Caki2 (cell line): Measurements from ENCODE around the gene TENM4. TPM values are rescaled to one million over a fixed set of nuclear protein-coding genes. Genes with fewer than 3 reads are reported as not detected.

Experiments
- DNase-seq: peaks from one replicate; pipeline ENCODE4 v3.0.0-alpha.2; 2015; ENCODE audit warnings: low read depth
- in situ Hi-C: cut with HindIII; loops from 2 replicates; pipeline ENCODE4 v1.10.0; 2016; ENCODE audit warnings: low sequenced_read_pairs, low pct_unique_long_range_greater_than_20kb, mixed read lengths
- total RNA-seq: library from RNA; depleted of rRNA; stranded (reverse); fragments of >200 nt; shearing (Covaris generic); gene quantifications from 2 replicates; pipeline ENCODE4 v1.2.3, GENCODE V29; 2014; ENCODE audit warnings: low replicate concordance

The TENM4 gene
- total RNA-seq, 1 experiment from 2014 or later = 0.17 TPM

DNA sequence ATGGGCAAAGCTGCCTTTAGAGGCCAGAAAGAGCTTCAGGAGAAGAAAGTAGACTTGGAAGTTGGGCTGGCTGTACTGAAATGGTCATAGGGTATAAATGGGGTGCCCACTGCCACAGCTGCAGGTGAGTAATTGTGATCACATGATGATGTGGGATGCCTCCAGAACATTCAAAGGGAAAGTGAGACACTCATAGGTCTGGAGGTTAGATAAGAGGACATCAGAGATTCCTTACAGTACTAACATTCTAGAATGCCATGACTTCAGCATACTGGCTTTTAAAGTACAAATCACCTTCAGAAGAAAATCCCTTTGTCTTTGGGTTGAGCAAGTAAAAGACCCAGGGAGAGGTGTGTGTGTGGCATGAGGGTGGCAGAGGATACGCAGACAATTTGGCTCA is 419.2 kb downstream of the TENM4 start:
- in situ Hi-C loops = no loop called here
- DNase-seq = no peak

DNA sequence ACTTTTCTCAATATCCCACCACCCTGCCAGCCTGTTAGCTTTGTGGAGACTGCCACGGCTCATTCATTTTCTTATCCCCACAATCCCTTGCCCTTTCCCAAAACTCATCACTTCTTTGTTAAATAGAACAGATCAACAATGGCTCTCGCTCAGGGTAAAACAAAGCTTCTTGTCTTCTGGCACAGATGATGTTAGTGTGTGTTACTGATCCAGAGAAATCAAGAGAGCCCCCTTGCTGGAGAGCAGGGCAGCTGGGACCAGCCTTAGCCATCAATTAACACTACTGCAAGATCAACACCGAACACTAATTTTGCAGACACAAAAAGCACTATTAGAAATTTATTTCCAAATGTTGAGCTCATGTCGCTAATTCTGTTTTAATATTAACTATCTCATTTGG is 420.9 kb downstream of the TENM4 start:
- no peak for DNase-seq
- in situ Hi-C loops = no loop called here

DNA sequence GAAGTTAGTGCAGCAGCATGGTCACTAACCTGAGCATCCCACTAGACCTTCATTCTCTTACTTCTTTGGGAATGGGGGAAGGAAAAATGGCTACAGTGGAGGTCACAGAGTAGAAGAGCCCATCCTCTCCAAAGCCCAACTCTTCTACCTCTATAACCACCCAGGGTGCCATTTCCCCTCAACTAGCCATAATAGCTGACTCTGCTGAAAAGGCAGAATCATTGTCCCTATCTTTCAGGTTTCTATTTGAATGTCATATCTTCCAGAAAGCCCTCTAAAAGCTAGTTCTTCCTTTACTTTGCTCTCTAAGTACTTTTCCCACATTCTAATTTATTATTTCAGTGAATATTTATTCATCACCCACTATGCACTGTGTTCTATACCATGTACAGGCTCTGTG is 421.6 kb downstream of the TENM4 start:
- in situ Hi-C loops = no loop called here
- no peak for DNase-seq

DNA sequence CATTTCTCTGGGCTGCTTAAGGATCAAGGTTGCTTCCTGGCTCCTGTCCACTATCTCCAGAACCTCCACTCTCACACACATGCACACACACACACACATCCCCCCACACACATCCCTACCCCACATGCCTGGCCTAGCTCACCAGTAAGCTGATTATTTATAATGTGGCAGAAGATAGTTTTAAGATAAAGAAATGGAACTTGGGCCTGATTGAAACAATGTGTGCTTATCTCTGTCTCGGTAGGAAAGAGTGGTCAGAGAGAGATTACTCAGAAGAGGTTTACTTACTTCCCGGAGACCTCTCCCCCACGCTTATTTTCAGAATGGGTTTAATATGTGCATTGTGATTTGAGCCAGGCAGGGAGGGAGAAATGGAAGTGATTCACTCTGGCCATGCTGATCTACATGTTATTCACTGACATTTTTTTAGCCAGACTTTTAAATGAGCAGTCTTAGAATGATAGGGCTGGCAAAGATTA is 422.4 kb downstream of the TENM4 start:
- no peak for DNase-seq
- in situ Hi-C loops = no loop called here

DNA sequence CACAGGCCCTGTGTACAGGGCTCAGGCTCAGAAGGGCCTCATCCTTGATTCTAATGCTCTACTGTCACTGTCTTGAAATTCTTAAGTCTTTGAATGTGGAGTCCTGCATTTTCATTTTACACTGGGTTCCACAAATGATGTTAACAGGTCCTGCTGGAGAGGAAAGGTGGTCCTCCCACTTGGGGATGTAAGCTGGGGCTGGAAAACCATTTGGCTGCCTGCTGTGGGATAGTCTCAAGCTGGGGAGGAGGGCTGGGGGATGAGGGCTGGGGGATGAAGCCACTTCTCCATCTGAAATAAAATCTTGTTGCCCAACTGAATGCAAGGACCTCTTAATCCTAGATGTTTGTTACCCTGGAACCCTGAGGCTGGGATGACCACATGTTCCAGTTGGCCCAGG is 423.0 kb downstream of the TENM4 start:
- in situ Hi-C loops = no loop called here
- no peak for DNase-seq

DNA sequence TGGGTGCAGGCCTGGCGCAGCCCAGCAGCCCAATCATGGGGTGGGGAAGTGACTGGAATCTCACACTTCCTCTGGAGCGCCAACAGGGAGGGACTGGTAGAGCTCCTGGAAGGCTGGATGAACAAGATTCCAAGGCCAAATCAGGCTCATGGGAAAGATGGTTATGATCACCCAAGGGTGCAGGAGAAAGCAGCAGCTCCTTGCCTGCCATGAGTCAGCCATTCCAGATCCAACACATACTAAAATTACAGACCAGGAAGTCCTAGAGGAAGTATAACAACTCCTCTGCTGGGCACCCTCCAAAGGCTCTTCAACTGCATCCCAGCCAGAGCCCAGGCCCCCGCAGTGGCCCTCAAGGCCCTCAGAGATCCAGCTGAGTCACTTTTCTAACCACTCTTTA is 427.3 kb downstream of the TENM4 start:
- no peak for DNase-seq
- in situ Hi-C loops = no loop called here

DNA sequence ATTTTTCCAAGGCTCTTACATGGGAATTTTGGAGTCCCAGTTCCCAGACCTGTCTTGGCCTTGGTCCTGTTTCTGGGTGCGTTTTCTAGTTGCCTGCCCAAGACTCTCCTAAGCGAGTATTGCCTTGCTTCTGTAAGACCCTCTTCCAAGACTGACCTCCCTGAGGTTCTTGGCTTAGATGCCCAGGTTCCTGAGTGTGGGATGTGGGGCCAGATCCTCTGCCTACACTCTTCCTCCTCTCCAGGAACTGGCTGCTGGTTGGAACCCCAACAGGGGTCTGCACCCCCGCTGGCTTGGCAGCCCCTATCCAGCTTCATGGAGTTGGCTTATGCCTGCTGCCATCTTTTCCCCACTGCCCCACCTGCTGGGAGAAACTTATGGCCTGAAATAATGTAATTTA is 429.5 kb downstream of the TENM4 start:
- in situ Hi-C loops = no loop called here
- no peak for DNase-seq

DNA sequence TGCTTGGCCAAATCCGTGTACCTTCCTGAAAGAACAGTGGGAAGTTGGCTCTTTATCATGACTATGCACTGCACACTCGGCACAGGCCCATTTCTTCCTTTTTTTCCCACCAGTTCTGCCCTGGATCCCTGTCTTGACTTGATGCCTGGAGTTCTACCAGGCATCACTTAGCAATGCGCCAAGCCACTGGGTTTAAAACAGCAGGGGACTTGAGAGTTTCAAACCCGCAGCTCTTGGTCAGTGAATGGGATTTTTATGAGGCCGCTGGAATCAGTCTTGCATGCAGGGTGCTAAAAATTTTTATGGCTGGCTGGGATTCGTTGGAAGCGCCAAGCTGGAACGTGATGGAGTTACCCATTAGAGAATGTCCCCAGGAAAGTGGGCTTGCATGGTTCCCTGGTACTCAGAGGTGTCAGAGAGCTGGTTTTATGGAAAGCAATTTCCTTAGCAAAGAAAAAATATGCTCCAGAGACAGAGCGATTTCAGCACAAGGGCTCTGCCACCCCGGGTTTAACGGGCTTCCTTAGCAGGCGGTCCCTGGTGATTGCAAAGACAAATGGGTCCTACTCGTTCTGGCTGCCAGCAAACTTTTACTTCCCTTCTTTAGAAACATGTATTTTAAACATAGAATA is 432.9 kb downstream of the TENM4 start:
- no peak for DNase-seq
- in situ Hi-C loops = no loop called here

DNA sequence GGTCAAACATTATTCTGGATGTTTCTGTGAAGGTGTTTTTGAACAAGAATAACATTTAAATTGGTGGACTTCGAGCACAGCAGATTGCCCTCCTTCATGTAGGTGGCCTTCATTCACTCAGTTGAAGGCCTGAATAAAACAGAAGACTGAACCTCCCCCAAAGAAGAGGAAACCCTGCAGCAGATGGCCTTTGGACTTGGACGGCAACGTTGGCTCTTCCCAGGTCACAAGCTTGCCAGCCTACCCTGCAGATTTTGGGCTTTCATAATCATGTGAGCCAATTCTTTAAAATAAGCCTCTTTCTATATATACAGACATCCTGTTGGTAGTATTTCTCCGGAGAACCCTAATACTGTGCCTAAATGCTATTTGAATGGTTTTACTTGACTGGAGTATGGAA is 434.0 kb downstream of the TENM4 start:
- DNase-seq = no peak
- in situ Hi-C loops = no loop called here

DNA sequence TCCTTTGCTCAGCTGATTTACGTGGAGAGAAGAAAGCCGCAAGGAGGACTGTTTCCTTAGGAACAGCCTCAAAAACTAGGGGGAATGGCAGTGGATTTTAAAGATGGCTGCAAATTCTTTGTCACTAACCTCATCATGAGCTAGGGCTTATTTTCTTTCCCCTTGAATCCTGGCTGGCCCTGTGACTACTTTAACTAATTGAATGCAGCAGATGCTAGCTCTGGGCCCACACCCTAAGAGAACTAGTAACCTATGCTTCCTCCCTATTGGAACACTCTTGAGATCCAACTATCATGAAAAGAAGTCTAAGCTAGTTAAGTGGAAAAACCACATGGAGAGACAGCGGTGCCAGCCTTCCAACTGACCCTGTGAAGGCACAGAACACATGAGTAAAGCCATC is 444.8 kb downstream of the TENM4 start:
- no peak for DNase-seq
- in situ Hi-C loops = no loop called here

DNA sequence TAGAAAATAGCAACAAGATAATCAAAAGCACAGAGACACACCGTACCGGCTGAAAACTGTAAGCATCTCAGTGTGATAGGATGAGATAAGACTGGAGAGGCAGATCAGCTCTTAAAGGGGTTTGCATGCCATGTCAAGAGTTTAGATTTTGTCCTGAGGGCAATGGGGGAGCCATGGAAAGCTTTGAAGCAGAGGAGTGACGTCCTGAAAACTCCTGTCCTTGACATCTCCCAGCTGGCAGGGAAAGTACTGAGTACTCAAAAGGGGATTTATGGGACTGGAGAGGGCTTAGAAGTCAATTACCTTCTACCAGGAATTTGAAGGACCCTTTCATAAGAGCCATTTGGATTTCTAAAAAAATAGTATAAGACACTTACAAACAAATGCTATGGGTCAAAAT is 445.7 kb downstream of the TENM4 start:
- DNase-seq = no peak
- in situ Hi-C loops = no loop called here

DNA sequence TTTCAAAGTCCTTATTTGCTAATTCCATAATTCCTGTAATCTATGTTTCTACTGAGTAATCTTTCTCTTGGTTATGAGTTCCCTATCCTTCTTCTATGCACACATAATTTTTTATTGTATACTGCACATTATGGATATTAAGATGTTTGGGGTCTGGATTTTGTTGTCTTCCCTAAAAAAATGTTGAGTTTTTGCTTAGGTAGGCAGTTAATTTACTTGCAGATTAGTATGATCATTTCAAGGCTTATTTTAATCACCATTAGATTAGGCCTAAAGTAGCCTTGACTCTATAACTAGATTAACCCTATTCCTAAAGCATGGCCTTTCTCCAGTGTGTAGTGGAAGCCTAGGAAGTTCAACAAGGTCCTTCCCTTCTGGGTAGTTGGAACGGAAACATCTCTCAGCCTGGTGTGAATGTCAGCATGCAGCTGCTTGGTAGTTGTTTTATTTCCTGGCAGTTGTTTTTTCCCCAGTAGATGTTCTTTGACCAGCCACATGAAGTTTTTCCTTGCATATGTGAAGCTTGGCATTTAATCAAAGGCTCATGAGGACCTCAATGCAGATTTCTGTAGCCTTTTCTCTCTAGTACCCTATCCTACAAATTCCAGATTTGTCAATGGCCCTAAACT is 446.9 kb downstream of the TENM4 start:
- DNase-seq = no peak
- in situ Hi-C loops = no loop called here

DNA sequence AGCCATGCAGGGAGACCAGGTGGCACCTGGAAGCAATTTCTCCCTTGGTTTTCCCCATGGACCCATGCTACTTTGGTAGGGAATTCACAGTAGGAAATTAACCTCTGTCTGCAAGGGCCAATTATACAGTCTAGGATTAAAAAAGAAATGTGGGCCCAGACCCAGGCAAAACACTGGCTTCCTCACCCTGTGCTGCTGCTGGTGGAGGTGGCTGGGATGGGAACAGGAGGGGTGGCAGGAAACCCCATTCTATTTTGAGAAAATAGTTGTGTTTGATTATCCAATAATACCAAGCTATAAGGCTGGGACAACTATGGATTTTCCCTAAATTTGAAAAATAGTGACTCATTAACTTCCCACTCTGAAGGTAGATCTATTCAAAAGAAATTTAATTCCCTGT is 449.1 kb downstream of the TENM4 start:
- in situ Hi-C loops = no loop called here
- DNase-seq = no peak

DNA sequence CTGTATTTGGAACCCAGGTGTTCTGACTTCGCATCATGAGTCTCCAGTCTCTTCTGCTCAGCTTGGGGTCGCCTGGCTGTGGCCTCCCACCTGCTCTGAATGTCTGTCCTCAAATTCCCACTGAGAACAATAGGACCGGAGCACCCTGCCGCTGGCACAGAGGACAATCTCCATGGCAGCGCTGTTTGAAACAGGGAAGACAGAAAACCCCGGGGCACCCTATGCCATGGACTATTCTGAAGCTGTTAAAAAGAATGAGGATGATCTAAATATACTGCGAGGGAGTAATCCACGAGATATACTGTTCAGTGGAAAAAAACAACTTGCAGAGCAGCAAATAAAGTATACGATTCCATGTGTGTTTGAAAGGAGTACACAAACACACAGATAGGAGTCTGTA is 450.6 kb downstream of the TENM4 start:
- DNase-seq = no peak
- in situ Hi-C loops = no loop called here

DNA sequence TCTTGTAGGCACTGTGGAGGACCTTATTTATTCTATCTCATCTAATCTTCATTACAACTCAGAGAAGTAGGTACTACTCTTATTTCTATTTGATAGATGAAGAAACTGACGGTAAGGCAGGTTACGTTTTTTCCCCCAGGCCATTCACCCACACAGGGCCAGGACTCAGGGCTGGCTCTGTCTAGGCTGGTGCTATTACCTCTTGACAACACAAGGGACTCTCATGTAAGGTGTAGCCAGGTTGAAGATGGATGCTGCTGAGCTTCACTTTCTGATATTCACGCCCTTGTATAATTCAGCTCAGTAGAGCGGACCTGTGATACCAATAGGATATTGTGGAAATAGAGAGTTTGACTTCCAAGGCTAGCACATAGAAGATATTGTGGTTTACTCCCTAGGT is 453.1 kb downstream of the TENM4 start:
- in situ Hi-C loops = no loop called here
- no peak for DNase-seq

DNA sequence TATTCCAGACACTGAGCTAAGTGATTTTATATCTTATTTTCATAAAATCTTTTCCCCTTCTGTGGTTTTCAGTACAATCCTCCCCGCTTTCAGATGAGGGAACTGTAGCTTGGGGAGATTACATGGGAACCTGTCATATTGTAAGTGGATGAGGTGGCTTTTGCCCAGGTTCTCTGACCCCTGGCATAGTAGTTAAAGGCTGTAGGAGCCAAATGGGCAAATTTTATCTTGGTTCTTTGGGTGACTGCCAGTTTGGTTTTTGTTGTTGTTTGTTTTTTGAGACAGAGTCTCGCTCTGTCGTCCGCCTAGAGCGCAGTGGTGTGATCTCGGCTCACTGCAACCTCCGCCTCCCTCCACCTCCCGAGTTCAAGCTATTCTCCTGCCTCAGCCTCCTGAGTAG is 454.5 kb downstream of the TENM4 start:
- DNase-seq = no peak
- in situ Hi-C loops = no loop called here

DNA sequence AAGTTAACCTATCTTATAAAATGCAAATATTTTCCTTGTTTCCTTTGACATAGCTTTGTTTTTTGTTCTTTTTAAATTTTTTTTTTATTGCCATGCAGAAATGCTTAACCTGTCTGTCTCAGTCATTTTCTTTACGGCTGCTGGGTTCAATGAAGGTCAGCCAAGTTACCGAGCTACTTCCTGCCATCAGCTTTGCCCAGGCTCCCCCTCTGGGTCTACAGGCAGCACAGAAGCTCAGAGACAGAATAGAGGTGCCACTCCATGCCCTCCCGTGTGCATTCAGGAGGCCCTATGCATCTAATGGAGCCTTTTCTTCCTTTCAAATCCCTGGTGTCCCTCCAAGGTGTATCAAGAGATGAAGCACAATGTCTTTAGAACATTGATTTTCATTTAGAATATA is 455.2 kb downstream of the TENM4 start:
- DNase-seq = no peak
- in situ Hi-C loops = no loop called here

DNA sequence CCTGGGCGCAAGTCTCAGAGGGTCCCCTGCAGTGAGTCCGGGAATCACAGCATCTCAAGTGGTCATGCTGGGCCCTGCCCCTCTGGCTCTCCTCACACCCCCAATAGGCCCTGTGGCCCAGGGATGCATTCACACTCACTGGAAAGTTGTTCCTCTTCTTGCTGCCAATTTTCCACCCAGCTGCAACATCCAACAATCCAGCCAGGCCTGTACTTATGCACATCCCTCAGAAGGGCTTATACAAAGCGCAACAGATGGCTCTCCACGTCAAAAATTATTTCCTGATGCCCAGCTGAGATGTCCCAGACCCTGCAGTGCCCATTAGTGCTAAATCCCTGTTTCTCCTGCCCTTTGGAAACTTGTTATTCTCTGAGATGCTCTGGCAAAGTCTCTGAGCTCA is 458.4 kb downstream of the TENM4 start:
- no peak for DNase-seq

DNA sequence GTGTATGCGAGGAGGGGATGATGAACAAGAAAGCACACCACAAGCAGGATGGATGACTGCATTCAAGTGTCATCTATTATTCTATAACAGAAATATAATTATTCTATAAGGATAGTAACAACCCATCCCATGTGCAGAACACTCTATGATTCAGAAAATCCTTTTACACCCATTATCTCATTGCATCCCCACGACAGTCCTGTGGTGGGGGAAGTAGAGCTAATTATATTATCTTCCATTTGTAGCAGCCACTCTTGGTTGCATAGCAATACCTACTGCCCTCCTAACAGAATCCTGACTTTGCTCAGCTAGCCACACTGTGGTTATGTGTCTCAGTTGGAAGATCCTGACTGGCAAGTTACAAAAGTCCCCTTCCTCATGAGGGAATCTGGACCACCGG is 459.7 kb downstream of the TENM4 start:
- DNase-seq = no peak
- in situ Hi-C loops = no loop called here

More for the DNA sequence above, 458.4 kb downstream of the TENM4 start:
- in situ Hi-C loops = no loop called here

DNA sequence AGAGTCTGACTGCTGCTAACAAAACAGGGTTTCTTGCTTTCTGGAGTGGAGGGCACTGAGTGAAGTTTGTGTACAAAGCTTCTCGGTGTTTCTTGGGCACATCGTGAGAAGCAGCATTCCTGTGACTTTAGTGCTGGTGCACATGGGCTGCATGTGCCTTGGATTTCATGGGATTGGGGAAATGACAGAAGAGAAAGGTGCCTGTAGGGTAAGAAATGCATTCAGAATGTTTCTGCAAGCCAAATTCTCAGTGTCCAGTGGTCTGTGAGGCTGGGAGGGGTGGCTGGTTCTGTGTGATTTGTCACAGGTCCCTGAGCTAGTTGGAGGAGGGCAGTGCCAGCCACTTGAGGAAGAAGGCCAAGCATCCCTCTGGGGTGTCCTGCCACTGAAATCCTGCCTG is 462.0 kb downstream of the TENM4 start:
- DNase-seq = no peak
- in situ Hi-C loops = no loop called here
